Measurements from ENCODE around the gene MFF. TPM values are rescaled to one million over a fixed set of nuclear protein-coding genes. Genes with fewer than 3 reads are reported as not detected.

Gene MFF
- total RNA-seq, 1 donor from 2014 or later: 159 TPM

GRCh38 chr2:227324642-227324994, 433 bp upstream of the MFF start:
- Histone ChIP-seq H3K36me3 (no peaks in the 10 kb centered on the region), H3K9me3 (ENCODE audit: low read depth) (peaks cover 9% of the 10 kb centered on the region), H3K4me3 (peak overlapping the region; percentile 72), H4K20me1 (ENCODE audit: low read depth) (peaks cover 15% of the 10 kb centered on the region), H3K27ac (no peak overlapping the region), H3K79me2 (ENCODE audit: low read depth) (peaks cover 44% of the 10 kb centered on the region), H3F3A (ENCODE audit: low read depth) (peaks cover 9% of the 10 kb centered on the region), H2AFZ (replicated peaks) (peak overlapping the region; percentile 88), H3K4me2 (peak overlapping the region; percentile 84), H3K4me1 (peaks cover 24% of the 10 kb centered on the region), H3K9ac (peak overlapping the region; percentile 77), H3K27me3 (no peaks in the 10 kb centered on the region)
- no peak for TF ChIP-seq EZH2phosphoT487 (IDR thresholded peaks at IDR 0.05)
- TF ChIP-seq EZH2 (IDR thresholded peaks at IDR 0.05): no peak
- no peak for TF ChIP-seq CTCF (IDR thresholded peaks at IDR 0.05)
- no peaks in the 10 kb centered on the region for H3K36me3 Mint-ChIP-seq
- H3K27ac Mint-ChIP-seq: peak overlapping the region; percentile 92
- DNase-seq (ENCODE audit: low spot score): peak; percentile 49
- H3K4me3 Mint-ChIP-seq: peak overlapping the region; percentile 95
- peaks cover 14% of the 10 kb centered on the region for H3K9me3 Mint-ChIP-seq
- H3K27me3 Mint-ChIP-seq (ENCODE audit: insufficient read depth, low read depth): peaks cover 3% of the 10 kb centered on the region
- peaks cover 16% of the 10 kb centered on the region for H3K4me1 Mint-ChIP-seq

- H3K27me3 Mint-ChIP-seq (ENCODE audit: insufficient read depth, low read depth): peaks cover 3% of the 10 kb centered on the region
- peaks cover 3% of the 10 kb centered on the region for H3K36me3 Mint-ChIP-seq
- Histone ChIP-seq H3K4me2 (peak overlapping the region; percentile 84), H3K27ac (peak overlapping the region; percentile 72), H3K9ac (peak overlapping the region; percentile 77), H4K20me1 (ENCODE audit: low read depth) (peaks cover 15% of the 10 kb centered on the region), H3K4me1 (peaks cover 24% of the 10 kb centered on the region), H2AFZ (replicated peaks) (peak overlapping the region; percentile 88), H3K9me3 (ENCODE audit: low read depth) (peaks cover 9% of the 10 kb centered on the region), H3K27me3 (no peaks in the 10 kb centered on the region), H3K79me2 (ENCODE audit: low read depth) (peaks cover 56% of the 10 kb centered on the region), H3F3A (ENCODE audit: low read depth) (peaks cover 9% of the 10 kb centered on the region), H3K4me3 (peak overlapping the region; percentile 72), H3K36me3 (no peaks in the 10 kb centered on the region)
- H3K4me3 Mint-ChIP-seq: peak overlapping the region; percentile 95
- peaks cover 14% of the 10 kb centered on the region for H3K9me3 Mint-ChIP-seq
- peak overlapping the region; percentile 79 for H3K27ac Mint-ChIP-seq
- H3K4me1 Mint-ChIP-seq: peaks cover 16% of the 10 kb centered on the region
- TF ChIP-seq CTCF (IDR thresholded peaks at IDR 0.05) (no peak), EZH2phosphoT487 (IDR thresholded peaks at IDR 0.05) (no peak), EZH2 (IDR thresholded peaks at IDR 0.05) (no peak)
- DNase-seq (ENCODE audit: low spot score): peak; percentile 67
These were observed 766 bp downstream of the MFF start for GRCh38 chr2:227325839-227326195.

- no peak overlapping the region for H2AFZ ChIP-seq (replicated peaks)
- H3K4me3 Mint-ChIP-seq: peak overlapping the region; percentile 76
- H4K20me1 ChIP-seq (ENCODE audit: low read depth): peaks cover 15% of the 10 kb centered on the region
- peaks cover 9% of the 10 kb centered on the region for H3F3A ChIP-seq (ENCODE audit: low read depth)
- H3K9me3 Mint-ChIP-seq: peaks cover 12% of the 10 kb centered on the region
- peaks cover 9% of the 10 kb centered on the region for H3K9me3 ChIP-seq (ENCODE audit: low read depth)
- DNase-seq (ENCODE audit: low spot score): no peak
- H3K27ac Mint-ChIP-seq: no peak overlapping the region
- no peaks in the 10 kb centered on the region for H3K36me3 ChIP-seq
- peak overlapping the region; percentile 77 for H3K9ac ChIP-seq
- H3K4me2 ChIP-seq: peak overlapping the region; percentile 84
- H3K79me2 ChIP-seq (ENCODE audit: low read depth): peaks cover 65% of the 10 kb centered on the region
- peaks cover 16% of the 10 kb centered on the region for H3K4me1 Mint-ChIP-seq
- TF ChIP-seq EZH2phosphoT487 (IDR thresholded peaks at IDR 0.05): no peak
- no peak for TF ChIP-seq CTCF (IDR thresholded peaks at IDR 0.05)
- TF ChIP-seq EZH2 (IDR thresholded peaks at IDR 0.05): no peak
- H3K27ac ChIP-seq: peak overlapping the region; percentile 72
- H3K27me3 ChIP-seq: no peaks in the 10 kb centered on the region
- H3K4me3 ChIP-seq: peak overlapping the region; percentile 72
- peaks cover 12% of the 10 kb centered on the region for H3K36me3 Mint-ChIP-seq
- peaks cover 3% of the 10 kb centered on the region for H3K27me3 Mint-ChIP-seq (ENCODE audit: insufficient read depth, low read depth)
- H3K4me1 ChIP-seq: peaks cover 24% of the 10 kb centered on the region
These were observed 1.7 kb downstream of the MFF start for GRCh38 chr2:227326783-227327182.

All from neural progenitor cell (in vitro differentiated cells).